HG03432 (cell line): ENCODE results near the gene MOXD1.

Experiments used
- ATAC-seq: cut with Tn5 transposase; IDR thresholded peaks from one replicate; pipeline ENCODE4 v1.9.1; 2021; ENCODE audit warnings: mild to moderate bottlenecking, moderate library complexity; ENCODE audit not compliant: unreplicated experiment

Gene MOXD1

DNA sequence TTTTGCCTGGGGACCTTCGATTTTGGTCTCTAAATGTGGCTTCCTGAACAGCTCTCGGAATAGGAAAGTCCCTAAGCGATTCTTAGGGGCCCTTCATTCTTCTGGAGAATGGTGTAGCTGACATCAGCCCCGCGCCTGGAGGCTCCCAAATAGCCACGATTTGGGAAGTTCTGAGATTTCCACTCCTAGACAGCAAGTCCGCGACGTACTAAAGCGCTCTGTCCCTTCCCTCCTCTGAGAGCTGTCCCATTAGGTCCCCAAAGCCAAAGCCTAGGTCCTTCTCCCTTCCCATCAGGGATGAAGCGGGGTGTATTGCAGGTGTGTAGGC lies 756 bp downstream of the MOXD1 start:
- ATAC-seq = no peak

DNA sequence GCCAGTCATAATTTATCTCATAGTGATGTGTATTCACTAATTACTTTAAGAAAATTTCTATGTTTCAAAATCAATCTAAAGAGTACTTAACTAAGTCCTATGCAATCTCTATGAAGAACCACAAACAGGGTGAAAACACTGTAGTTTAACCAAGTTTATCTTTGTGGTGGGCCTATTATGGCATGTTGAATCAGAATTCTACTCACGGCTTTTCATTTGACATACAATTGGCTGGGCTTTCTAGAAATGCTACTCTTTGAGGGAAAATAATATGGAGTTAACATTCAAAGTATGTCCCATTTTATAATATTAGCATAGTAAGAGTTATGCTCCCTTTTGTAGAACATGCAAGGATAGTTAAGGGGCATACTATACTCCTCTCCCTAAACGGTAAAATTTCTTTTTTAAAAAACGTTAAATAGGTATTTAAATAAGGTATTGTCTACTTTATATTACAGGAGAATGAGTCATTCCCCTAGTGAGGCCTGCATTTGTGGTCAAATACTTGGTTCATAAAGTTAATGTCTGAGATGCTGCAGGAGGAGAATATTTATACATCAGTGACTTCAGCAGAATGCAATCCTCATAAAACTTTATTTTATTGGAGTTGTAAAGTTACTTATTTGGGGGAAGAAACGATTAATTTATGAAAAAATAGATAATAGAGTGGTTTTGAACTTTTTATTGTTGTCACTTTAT lies 1.8 kb downstream of the MOXD1 start:
- no peak for ATAC-seq

DNA sequence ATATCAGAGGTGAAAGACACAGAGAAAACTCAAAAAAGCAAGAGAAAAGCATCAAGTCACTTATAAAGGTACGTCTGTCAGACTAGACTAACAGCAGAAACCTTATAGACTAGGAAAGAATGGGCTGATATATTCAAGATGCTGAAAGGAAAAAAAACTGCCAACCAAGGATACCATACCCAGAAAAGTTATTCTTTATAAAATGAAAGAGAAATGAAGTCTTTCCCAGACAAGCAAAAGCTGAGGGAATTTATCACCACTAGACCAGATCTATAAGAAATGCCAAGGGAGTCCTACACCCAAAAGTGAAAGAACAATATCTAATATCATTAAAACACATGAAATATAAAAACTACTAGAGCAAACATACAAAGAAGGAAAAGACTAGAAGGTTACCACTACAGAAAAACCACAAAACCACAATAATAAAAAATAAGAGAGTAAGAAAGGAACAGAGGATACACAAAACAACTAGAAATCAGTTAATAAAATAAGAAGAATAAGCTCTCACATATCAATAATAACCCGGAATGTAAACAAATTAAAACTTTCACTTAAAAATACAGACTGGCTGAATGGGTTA lies 6.2 kb downstream of the MOXD1 start:
- no peak for ATAC-seq

GRCh38 chr6:132392792-132393191 lies 8.5 kb downstream of the MOXD1 start:
- ATAC-seq = no peak

- ATAC-seq = no peak
Measured at GRCh38 chr6:132392270-132392646, 9.0 kb downstream of the MOXD1 start.

GRCh38 chr6:132391391-132392269 lies 9.6 kb downstream of the MOXD1 start:
- no peak for ATAC-seq

GRCh38 chr6:132390451-132390850 lies 10.8 kb downstream of the MOXD1 start:
- no peak for ATAC-seq

DNA sequence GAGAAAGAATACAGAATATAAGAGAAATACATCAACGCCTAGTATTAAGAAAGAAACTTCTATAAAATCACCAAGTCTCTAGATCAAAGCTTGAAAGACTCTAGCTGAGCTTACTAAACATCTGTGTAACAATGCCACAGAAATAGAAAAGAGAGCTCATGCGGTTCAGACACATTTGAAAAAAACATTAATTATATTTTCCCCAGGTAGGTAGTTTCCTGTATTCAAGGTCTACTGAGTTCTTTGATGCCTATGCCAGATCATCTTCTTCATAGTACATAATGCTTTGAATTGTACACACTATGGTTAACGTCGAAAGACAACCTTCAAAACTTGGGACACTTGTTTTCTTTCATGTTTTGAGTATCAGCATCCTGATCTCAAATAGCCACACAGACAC lies 11.3 kb downstream of the MOXD1 start:
- peak; percentile 47 for ATAC-seq

DNA sequence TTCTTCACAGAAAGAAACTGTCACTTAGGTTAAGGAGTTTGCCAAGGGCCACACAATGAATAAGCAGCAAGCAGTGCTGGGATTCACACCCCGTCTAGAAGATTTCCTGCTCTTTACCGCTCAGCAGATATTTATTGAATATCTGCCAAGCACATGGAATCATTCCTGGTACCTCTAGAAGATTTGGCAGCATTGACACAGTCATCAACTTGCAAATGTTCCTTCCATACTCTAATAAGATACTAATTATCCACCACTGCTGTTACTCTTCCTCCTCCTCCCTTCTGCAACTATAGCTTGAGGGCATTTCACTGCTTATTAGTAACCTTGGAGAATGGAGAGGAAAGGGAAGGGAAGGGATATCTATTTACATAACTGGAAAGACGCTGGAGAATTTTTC lies 13.0 kb downstream of the MOXD1 start:
- no peak for ATAC-seq

GRCh38 chr6:132382630-132383175 lies 18.6 kb downstream of the MOXD1 start:
- no peak for ATAC-seq

DNA sequence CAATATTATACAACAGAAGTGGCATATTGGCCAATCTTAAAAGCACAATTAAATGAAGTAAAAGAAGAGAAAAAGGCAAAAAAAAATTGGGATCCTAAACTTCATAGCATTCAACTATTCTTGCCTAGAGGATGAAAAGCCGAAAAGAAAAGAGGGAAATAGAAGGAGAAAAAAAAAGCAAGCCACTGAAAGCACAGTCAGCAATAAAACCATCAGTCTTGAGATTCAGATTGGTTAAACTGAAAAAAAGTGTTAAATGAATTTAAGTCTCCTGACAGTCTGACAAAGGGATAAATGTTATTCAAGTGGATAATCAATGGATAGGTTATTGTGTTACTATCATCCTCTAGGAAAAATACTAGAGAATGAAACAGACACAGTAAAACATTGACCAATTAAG lies 19.9 kb downstream of the MOXD1 start:
- ATAC-seq = no peak

GRCh38 chr6:132380358-132381029 lies 20.8 kb downstream of the MOXD1 start:
- ATAC-seq = no peak

GRCh38 chr6:132369526-132369925 lies 31.7 kb downstream of the MOXD1 start:
- no peak for ATAC-seq

GRCh38 chr6:132368916-132369481 lies 32.3 kb downstream of the MOXD1 start:
- ATAC-seq = no peak

GRCh38 chr6:132365281-132365907 lies 35.9 kb downstream of the MOXD1 start:
- peak; percentile 98 for ATAC-seq

- no peak for ATAC-seq
Measured at GRCh38 chr6:132364306-132365074, 36.8 kb downstream of the MOXD1 start.

GRCh38 chr6:132362442-132363185 lies 38.7 kb downstream of the MOXD1 start:
- no peak for ATAC-seq

GRCh38 chr6:132361101-132361500 lies 40.2 kb downstream of the MOXD1 start:
- no peak for ATAC-seq

DNA sequence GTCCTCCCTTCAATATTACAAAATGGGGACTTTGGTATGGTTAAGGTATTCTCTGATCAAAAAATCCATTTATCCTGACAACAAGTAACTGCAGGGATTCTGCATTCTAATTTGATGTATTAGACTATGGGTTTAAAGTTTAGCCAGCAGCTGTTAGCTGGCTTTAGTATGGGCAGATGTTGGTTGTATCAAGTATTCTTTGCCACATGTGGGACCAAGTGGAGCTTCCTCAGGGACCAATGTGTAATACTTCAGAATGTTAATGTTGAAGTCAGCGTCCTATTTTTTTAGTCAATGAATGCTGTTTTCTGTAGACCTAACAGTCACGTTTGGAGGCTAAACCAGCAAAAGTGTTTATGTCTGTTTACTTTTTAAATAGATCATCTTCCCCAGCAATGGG lies 41.4 kb downstream of the MOXD1 start:
- no peak for ATAC-seq
